ENCODE measurements around the gene PLEKHG2.

PLEKHG2 gene, protein sequence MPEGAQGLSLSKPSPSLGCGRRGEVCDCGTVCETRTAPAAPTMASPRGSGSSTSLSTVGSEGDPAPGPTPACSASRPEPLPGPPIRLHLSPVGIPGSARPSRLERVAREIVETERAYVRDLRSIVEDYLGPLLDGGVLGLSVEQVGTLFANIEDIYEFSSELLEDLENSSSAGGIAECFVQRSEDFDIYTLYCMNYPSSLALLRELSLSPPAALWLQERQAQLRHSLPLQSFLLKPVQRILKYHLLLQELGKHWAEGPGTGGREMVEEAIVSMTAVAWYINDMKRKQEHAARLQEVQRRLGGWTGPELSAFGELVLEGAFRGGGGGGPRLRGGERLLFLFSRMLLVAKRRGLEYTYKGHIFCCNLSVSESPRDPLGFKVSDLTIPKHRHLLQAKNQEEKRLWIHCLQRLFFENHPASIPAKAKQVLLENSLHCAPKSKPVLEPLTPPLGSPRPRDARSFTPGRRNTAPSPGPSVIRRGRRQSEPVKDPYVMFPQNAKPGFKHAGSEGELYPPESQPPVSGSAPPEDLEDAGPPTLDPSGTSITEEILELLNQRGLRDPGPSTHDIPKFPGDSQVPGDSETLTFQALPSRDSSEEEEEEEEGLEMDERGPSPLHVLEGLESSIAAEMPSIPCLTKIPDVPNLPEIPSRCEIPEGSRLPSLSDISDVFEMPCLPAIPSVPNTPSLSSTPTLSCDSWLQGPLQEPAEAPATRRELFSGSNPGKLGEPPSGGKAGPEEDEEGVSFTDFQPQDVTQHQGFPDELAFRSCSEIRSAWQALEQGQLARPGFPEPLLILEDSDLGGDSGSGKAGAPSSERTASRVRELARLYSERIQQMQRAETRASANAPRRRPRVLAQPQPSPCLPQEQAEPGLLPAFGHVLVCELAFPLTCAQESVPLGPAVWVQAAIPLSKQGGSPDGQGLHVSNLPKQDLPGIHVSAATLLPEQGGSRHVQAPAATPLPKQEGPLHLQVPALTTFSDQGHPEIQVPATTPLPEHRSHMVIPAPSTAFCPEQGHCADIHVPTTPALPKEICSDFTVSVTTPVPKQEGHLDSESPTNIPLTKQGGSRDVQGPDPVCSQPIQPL (N-terminal part only)

DNA sequence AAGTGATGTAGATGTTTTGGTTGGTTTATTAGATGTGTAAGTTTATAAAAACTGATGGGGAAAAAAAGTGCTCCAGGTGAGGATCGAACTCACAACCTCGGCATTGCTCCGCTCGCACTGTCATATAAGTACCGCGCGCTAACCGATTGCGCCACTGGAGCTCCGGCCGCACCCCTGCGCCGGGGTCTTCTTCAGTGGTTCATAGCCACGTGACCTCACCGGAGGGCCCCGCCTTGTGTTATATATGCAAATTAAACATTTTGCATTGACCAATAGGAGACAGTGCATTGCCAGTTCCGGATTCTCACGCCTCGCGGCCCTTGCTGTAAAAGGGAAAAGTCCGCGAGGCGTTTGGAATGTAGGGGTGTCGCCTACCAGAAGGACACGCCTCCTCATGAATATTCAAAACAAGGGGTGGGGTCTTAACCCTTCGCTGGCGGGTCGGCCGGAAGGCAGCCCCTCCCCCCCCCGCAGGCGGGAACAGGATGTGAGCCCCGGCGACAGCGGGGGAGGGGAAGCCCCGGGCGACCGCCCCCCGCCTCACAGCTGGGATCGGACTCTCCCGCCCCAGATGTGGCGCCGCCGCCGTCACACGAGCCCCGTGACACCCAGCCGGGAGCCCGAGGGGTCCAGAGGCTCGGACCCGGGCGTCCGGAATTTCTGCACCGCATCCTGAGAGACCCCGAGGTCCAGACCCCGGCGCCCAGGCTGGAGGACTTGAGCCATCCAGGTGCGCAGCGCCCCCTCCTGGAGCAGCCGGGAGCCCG is at the start of gene PLEKHG2:
PLEKHG2 (plus strand) TSS at position 570 of the 767 bp plus-strand sequence. CDS start 1,418 bp downstream, outside the sequence.
- H3K4me1 ChIP-seq (ENCODE audit: control insufficient read depth, insufficient read depth, low read length) = peaks cover 27% of the 10 kb centered on the region

DNA sequence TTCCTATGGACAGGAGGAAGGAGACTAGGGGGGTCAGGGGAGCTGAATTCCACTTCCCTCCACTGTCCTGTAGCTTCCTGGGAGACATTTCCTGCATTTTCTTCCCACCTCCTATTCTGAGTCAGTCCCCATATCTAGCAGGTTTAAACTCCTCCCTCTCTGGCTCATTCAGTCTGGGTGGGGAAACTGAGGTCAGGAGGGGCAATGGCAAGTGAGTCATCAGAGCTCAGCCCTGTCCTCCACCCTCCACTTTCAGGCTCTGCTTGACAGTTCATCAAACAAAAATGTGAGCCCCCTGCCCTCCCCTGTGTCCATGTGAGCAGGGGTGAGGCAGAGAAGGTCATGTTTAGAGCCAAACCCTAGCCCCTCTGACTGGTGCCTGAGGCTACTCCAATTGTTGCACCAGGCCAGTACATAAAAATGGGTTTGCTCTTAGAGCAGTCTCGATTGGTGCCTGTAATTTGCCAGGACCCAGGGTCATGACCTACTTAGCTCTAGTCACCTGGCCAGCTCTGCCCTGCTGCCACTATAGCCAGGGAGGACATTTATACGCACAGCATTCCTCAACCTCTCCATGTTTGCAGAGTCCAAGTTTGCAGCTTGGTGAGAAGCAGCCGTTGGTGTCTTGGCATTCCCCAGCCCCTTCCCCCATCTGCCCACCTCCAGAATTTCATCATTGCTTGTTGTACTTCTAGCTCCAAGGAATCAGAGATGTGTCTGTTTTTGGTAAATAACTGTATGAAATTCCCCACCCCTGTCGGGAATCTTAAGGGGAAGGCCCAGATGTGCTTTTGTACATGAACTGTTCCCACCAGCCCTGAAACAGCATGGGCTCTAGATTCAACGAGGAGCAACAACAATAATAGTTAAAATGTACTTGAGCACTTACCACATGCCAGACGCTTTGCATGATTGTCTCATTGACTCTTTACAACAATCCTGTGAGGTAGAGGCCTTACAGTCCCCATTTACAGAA is 49.5 kb upstream of the PLEKHG2 start:
- no peaks in the 10 kb centered on the region for H3K36me3 ChIP-seq (ENCODE audit: control insufficient read depth, insufficient read depth, low read length)
- no peaks in the 10 kb centered on the region for H3K27me3 ChIP-seq (ENCODE audit: control insufficient read depth, insufficient read depth, low read length)
- H3K4me3 ChIP-seq (ENCODE audit: low read length) = no peak overlapping the region
- no peak overlapping the region for H3K9ac ChIP-seq (ENCODE audit: low read length)
- H3K4me1 ChIP-seq (ENCODE audit: control insufficient read depth, insufficient read depth, low read length) = peaks cover 15% of the 10 kb centered on the region
- no peaks in the 10 kb centered on the region for H3K9me3 ChIP-seq (ENCODE audit: control insufficient read depth, low read length)

More for the DNA sequence above, at the start of gene PLEKHG2:
- Histone ChIP-seq H3K36me3 (ENCODE audit: control insufficient read depth, insufficient read depth, low read length) (peaks cover 14% of the 10 kb centered on the region), H3K9me3 (ENCODE audit: control insufficient read depth, low read length) (no peaks in the 10 kb centered on the region), H3K9ac (ENCODE audit: low read length) (peak within 1 kb of the TSS; percentile 99), H3K4me3 (ENCODE audit: low read length) (peak within 1 kb of the TSS; percentile 47), H3K27me3 (ENCODE audit: control insufficient read depth, insufficient read depth, low read length) (peaks cover 8% of the 10 kb centered on the region)

DNA sequence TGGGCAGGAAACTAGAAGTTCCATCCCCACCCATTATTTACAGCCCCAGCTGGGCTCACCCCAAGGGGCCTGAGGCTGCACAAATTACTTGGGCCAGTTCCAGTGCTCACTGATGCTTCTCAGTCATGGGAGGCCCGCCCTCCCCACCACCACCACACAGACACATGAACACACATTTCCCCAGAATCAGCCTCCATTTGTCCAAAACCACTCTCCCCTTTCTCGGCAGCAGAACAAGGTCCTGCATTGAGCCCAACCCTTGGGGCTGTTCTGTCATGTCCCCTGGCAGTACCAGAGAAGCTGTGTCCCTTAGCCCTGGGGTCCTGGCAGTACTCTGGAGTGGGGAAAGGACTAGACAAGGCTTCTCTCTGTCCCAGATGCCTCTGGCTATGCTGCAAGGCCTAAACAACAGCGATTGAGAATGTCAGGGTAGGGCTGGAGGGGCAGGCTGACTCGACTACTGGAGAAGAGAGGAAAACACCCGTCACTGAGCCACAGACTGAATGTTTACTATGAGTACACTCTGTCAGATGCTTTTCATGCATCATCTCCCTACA is 48.5 kb upstream of the PLEKHG2 start:
- Histone ChIP-seq H3K9me3 (ENCODE audit: control insufficient read depth, low read length) (no peaks in the 10 kb centered on the region), H3K4me1 (ENCODE audit: control insufficient read depth, insufficient read depth, low read length) (peaks cover 15% of the 10 kb centered on the region), H3K27me3 (ENCODE audit: control insufficient read depth, insufficient read depth, low read length) (no peaks in the 10 kb centered on the region), H3K9ac (ENCODE audit: low read length) (no peak overlapping the region), H3K36me3 (ENCODE audit: control insufficient read depth, insufficient read depth, low read length) (no peaks in the 10 kb centered on the region), H3K4me3 (ENCODE audit: low read length) (no peak overlapping the region)

DNA sequence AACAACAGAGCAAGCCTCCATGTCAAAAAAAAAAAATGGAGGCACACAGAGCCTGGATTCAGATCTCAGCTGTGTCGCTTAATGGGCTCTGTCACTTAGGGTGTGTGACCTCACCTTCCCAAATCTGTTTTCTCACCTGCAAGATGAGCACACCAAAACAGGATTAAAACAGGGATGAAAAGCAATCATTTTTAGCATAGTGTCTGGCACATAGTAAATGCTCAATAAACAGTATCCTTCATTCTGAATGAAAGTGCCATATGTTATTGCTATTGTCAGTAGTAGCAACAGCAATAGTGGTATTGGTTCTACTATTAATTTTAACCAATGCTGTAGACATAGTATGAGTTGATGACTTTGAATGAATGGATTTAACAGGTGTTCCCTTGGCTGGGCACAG is 46.9 kb upstream of the PLEKHG2 start:
- Histone ChIP-seq H3K4me1 (ENCODE audit: control insufficient read depth, insufficient read depth, low read length) (peaks cover 15% of the 10 kb centered on the region), H3K36me3 (ENCODE audit: control insufficient read depth, insufficient read depth, low read length) (peaks cover 2% of the 10 kb centered on the region)

DNA sequence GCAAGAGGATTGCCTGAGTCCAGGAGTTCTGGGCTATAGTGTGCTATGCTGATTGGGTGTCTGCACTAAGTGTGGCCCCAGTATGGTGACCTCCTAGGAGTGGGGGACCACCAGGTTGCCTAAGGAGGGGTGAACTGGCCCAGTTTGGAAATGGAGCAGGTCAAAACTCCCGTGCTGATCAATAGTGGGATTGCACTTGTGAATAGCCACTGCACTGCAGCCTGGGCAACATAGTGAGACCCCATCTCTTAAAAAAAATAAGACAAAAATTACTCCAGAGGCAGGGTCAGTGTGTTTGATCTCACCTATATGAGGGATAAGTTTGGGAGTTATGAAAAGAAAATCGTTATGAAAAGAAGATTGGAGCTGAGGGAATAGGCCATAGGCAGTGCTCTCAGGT is 43.3 kb upstream of the PLEKHG2 start:
- no peak overlapping the region for H3K9ac ChIP-seq (ENCODE audit: low read length)
- no peaks in the 10 kb centered on the region for H3K9me3 ChIP-seq (ENCODE audit: control insufficient read depth, low read length)
- no peak overlapping the region for H3K4me3 ChIP-seq (ENCODE audit: low read length)
- peaks cover 13% of the 10 kb centered on the region for H3K4me1 ChIP-seq (ENCODE audit: control insufficient read depth, insufficient read depth, low read length)
- no peaks in the 10 kb centered on the region for H3K27me3 ChIP-seq (ENCODE audit: control insufficient read depth, insufficient read depth, low read length)
- peaks cover 5% of the 10 kb centered on the region for H3K36me3 ChIP-seq (ENCODE audit: control insufficient read depth, insufficient read depth, low read length)

More for the DNA sequence above, 46.9 kb upstream of the PLEKHG2 start:
- Histone ChIP-seq H3K4me3 (ENCODE audit: low read length) (no peak overlapping the region), H3K9me3 (ENCODE audit: control insufficient read depth, low read length) (no peaks in the 10 kb centered on the region), H3K9ac (ENCODE audit: low read length) (no peak overlapping the region), H3K27me3 (ENCODE audit: control insufficient read depth, insufficient read depth, low read length) (no peaks in the 10 kb centered on the region)

DNA sequence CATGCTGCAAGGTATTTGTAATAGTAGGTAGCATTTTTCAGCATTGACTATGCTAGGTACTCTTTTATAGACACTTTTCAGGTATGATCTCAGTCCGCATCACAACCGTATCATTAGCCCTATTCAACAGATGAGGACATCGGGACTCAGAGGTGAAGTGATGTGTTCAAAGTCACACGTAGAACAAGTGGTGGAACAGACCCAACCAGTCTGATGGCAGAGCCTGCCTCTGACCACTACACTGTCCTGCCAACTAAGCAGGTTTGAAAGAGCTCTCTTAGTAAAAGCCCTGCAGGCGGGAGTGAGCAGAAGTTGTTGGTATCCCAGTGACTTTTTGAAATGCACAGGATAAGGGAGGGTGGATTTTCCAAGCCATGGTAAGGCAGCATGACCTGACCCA is 41.7 kb upstream of the PLEKHG2 start:
- H3K4me3 ChIP-seq (ENCODE audit: low read length) = no peak overlapping the region
- peaks cover 13% of the 10 kb centered on the region for H3K4me1 ChIP-seq (ENCODE audit: control insufficient read depth, insufficient read depth, low read length)
- H3K36me3 ChIP-seq (ENCODE audit: control insufficient read depth, insufficient read depth, low read length) = peaks cover 9% of the 10 kb centered on the region
- no peaks in the 10 kb centered on the region for H3K9me3 ChIP-seq (ENCODE audit: control insufficient read depth, low read length)
- H3K27me3 ChIP-seq (ENCODE audit: control insufficient read depth, insufficient read depth, low read length) = no peaks in the 10 kb centered on the region
- H3K9ac ChIP-seq (ENCODE audit: low read length) = no peak overlapping the region

DNA sequence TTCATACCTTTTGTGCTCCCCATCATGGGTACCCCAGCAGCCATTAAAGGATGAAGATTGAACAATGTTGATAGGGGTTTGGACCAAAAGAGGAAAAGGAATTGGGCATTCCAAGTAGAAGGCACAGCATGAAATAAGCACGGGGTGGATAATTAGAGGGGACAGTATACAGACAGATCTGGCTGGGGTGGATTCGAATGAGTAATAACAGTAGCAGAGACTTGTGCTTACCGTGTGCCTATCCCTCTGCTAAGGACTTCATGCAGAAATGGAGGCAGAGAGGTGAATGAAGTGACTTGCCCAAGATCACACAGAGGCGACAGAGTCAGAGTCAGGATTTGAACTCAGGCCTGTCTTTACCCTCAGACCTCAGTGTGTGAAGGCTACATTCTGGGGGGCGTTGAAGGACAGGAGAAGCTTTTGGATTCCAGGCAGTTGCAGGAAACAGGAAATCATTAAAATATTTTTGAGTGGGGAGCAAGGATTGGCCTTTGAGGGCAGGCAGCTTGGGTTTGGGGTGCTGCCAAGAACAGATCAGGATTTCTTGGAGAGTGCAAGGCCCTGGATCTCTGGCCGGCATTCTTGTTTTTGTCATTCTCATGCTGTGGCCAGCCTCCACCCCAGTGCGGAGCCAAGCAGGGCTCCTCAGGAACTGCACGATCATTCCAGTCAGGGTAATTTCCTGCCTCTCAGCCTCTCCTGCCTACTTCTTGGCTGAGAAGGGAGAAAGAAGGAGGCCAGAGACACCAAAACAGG is 40.2 kb upstream of the PLEKHG2 start:
- H3K27me3 ChIP-seq (ENCODE audit: control insufficient read depth, insufficient read depth, low read length) = no peaks in the 10 kb centered on the region
- H3K9me3 ChIP-seq (ENCODE audit: control insufficient read depth, low read length) = no peaks in the 10 kb centered on the region
- peak overlapping the region; percentile 18 for H3K9ac ChIP-seq (ENCODE audit: low read length)
- H3K4me3 ChIP-seq (ENCODE audit: low read length) = no peak overlapping the region
- peaks cover 13% of the 10 kb centered on the region for H3K4me1 ChIP-seq (ENCODE audit: control insufficient read depth, insufficient read depth, low read length)
- H3K36me3 ChIP-seq (ENCODE audit: control insufficient read depth, insufficient read depth, low read length) = peaks cover 21% of the 10 kb centered on the region

DNA sequence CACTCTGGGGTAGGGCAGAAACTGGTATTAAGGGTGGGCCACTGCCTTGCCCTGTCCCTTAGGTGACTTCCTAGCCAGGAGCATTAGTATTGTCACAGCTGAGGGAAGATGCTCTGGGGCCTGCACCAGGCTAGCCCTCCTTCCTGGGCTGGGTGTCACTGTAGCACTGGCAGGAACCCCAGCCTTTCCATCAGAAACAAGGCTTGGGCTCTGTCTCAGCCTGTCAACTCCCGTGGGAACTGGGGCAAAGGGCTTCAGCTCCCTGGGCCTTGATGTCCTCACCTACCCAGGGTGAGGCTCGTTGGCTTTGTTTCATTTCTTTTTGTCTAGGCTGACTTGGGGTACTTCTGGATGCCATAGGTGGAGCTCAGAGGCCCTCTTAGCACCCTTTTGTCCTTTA is 39.5 kb upstream of the PLEKHG2 start:
- Histone ChIP-seq H3K9me3 (ENCODE audit: control insufficient read depth, low read length) (no peaks in the 10 kb centered on the region), H3K9ac (ENCODE audit: low read length) (peak overlapping the region; percentile 18), H3K4me3 (ENCODE audit: low read length) (no peak overlapping the region), H3K27me3 (ENCODE audit: control insufficient read depth, insufficient read depth, low read length) (no peaks in the 10 kb centered on the region), H3K36me3 (ENCODE audit: control insufficient read depth, insufficient read depth, low read length) (peaks cover 28% of the 10 kb centered on the region), H3K4me1 (ENCODE audit: control insufficient read depth, insufficient read depth, low read length) (peaks cover 13% of the 10 kb centered on the region)

DNA sequence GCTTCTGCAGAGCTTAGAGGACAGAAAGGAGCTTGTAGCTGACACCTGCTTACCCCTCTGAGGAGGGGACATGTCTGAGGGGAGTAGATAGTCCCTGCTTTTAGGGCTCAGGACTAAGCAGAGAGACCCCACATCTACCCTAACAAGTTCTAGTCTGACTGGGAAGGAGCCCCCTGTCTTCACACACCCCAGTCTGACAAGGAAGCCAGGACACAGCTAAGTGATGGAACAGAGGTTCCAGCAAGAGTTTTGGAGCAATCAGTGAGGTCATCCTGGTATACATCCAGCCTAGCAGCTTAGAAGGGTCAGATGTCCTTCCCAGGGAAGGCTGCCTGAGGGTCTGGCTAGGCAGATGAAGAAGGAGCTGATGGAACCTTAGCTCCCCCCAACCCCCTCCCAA is 36.5 kb upstream of the PLEKHG2 start:
- Histone ChIP-seq H3K4me1 (ENCODE audit: control insufficient read depth, insufficient read depth, low read length) (peaks cover 13% of the 10 kb centered on the region), H3K27me3 (ENCODE audit: control insufficient read depth, insufficient read depth, low read length) (no peaks in the 10 kb centered on the region), H3K9ac (ENCODE audit: low read length) (no peak overlapping the region), H3K4me3 (ENCODE audit: low read length) (no peak overlapping the region), H3K36me3 (ENCODE audit: control insufficient read depth, insufficient read depth, low read length) (peaks cover 40% of the 10 kb centered on the region), H3K9me3 (ENCODE audit: control insufficient read depth, low read length) (no peaks in the 10 kb centered on the region)
